Activated naive CD4-positive, alpha-beta T cell treated with anti-CD3 and anti-CD28 coated beads, Interleukin-2, amount 50 U/mL, for 72 hours (primary cell): ENCODE measurements around the gene PSMA4. TPM values are rescaled to one million over a fixed set of nuclear protein-coding genes. Genes with fewer than 3 reads are reported as not detected.
"Not testable (repeated sequence)": the region's sequence is repeated elsewhere in the genome, so short reads cannot be mapped to it uniquely, and the experiment has no call there.

Experiments
- ATAC-seq, 2 donors: fragments of 150-1000 bp; cut with Tn5 transposase; 2 replicates each; pipeline ENCODE4 v1.10.0; 2021; ENCODE audit warnings: mild to moderate bottlenecking in 2 of 2, moderate library complexity in 2 of 2
- DNase-seq, 2 donors: peaks; one replicate each; pipeline ENCODE4 v3.0.0; 2021 to 2022; ENCODE audit warnings: low spot score in 2 of 2
- H3K27ac Mint-ChIP-seq, 2 donors: one replicate each; pipeline ENCODE4 v1.8.0; 2022; ENCODE audit warnings: mild to moderate bottlenecking in 2 of 2, mixed read lengths in 2 of 2
- H3K36me3 Mint-ChIP-seq, 2 donors: one replicate each; pipeline ENCODE4 v1.8.0; 2022; ENCODE audit warnings: mixed read lengths in 2 of 2
- H3K9me3 Mint-ChIP-seq, 2 donors: one replicate each; pipeline ENCODE4 v1.8.0; 2022; ENCODE audit warnings: mixed read lengths in 2 of 2
- total RNA-seq, 2 donors: library from RNA; stranded (reverse); gene quantifications; one replicate each; pipeline ENCODE4 v1.2.3, GENCODE V29; 2022

Gene PSMA4
- total RNA-seq, result 100 to 1,000 TPM; 283 to 303 TPM

GRCh38 chr15:78540141-78540870 is at the start of gene PSMA4:
TSS of gene PSMA4 (plus strand) at chr15:78540444. CDS start at chr15:78541928, 1,484 bp downstream.
- peak; percentile 87 to 92 for ATAC-seq
- DNase-seq, result peak; percentile 94 to 96
- H3K27ac Mint-ChIP-seq, result peak within 1 kb of the TSS; percentile 97 to 99
- H3K9me3 Mint-ChIP-seq, result peaks cover 0 to 6% of the 10 kb centered on the region in 2 donors
- peaks cover 22 to 27% of the 10 kb centered on the region in 2 donors for H3K36me3 Mint-ChIP-seq

- no peak for DNase-seq
- H3K9me3 Mint-ChIP-seq, result no peaks in the 10 kb centered on the region
- peak in 1 of 2 donors; percentile 5 for ATAC-seq
- peaks cover 12 to 13% of the 10 kb centered on the region in 2 donors for H3K36me3 Mint-ChIP-seq
- H3K27ac Mint-ChIP-seq, result peak overlapping the region; percentile 14 to 86
Observed at GRCh38 chr15:78492872-78493271, 47.4 kb upstream of the PSMA4 start.

GRCh38 chr15:78501857-78502256 is 38.4 kb upstream of the PSMA4 start:
- H3K36me3 Mint-ChIP-seq, result peaks cover 4 to 14% of the 10 kb centered on the region in 2 donors
- no peak for ATAC-seq
- no peak for DNase-seq
- H3K27ac Mint-ChIP-seq, result no peak overlapping the region
- H3K9me3 Mint-ChIP-seq, result peaks cover 0 to 4% of the 10 kb centered on the region in 2 donors

- ATAC-seq (no peak), DNase-seq (no peak)
- Mint-ChIP-seq H3K27ac (no peak overlapping the region), H3K36me3 (peaks cover 4 to 14% of the 10 kb centered on the region in 2 donors), H3K9me3 (peaks cover 0 to 4% of the 10 kb centered on the region in 2 donors)
Observed at GRCh38 chr15:78502641-78503040, 37.6 kb upstream of the PSMA4 start.

- Mint-ChIP-seq H3K27ac (peak within 1 kb of the TSS; percentile 73), H3K36me3 (peaks cover 0 to under 1% of the 10 kb centered on the region in 2 donors), H3K9me3 (no peaks in the 10 kb centered on the region)
- peak; percentile 95 to 97 for ATAC-seq
- DNase-seq, result peak; percentile 78 to 86
Observed at GRCh38 chr15:78506971-78507830, 33.0 kb upstream of the PSMA4 start, which contains the start of gene HYKK. TSS of gene HYKK (plus strand) at chr15:78507577. CDS start at chr15:78513089, 5,512 bp downstream.

GRCh38 chr15:78507831-78508160 is 32.4 kb upstream of the PSMA4 start:
- ATAC-seq (peak; percentile 32 to 34), DNase-seq (no peak)
- Mint-ChIP-seq H3K9me3 (no peaks in the 10 kb centered on the region), H3K36me3 (no peaks in the 10 kb centered on the region), H3K27ac (peak overlapping the region; percentile 73)

GRCh38 chr15:78508272-78508671 is 32.0 kb upstream of the PSMA4 start:
- peak overlapping the region; percentile 73 for H3K27ac Mint-ChIP-seq
- no peak for DNase-seq
- H3K9me3 Mint-ChIP-seq, result no peaks in the 10 kb centered on the region
- no peaks in the 10 kb centered on the region for H3K36me3 Mint-ChIP-seq
- ATAC-seq, result no peak

- Mint-ChIP-seq H3K36me3 (no peaks in the 10 kb centered on the region), H3K27ac (peak overlapping the region in 1 of 2 donors; percentile 30), H3K9me3 (no peaks in the 10 kb centered on the region)
- DNase-seq (no peak), ATAC-seq (no peak)
Observed at GRCh38 chr15:78509726-78510312, 30.4 kb upstream of the PSMA4 start.

GRCh38 chr15:78520035-78520434 is 20.2 kb upstream of the PSMA4 start:
- not testable (repeated sequence) for H3K27ac Mint-ChIP-seq, ATAC-seq, H3K36me3 Mint-ChIP-seq, H3K9me3 Mint-ChIP-seq, DNase-seq

- ATAC-seq (no peak), DNase-seq (no peak)
- Mint-ChIP-seq H3K36me3 (no peaks in the 10 kb centered on the region), H3K9me3 (no peaks in the 10 kb centered on the region), H3K27ac (no peak overlapping the region)
Observed at GRCh38 chr15:78524230-78524629, 16.0 kb upstream of the PSMA4 start.

- H3K9me3 Mint-ChIP-seq, result no peaks in the 10 kb centered on the region
- no peak overlapping the region for H3K27ac Mint-ChIP-seq
- DNase-seq (no peak), ATAC-seq (no peak)
- no peaks in the 10 kb centered on the region for H3K36me3 Mint-ChIP-seq
Observed at GRCh38 chr15:78527325-78527724, 12.9 kb upstream of the PSMA4 start.

- no peak overlapping the region for H3K27ac Mint-ChIP-seq
- no peaks in the 10 kb centered on the region for H3K36me3 Mint-ChIP-seq
- no peaks in the 10 kb centered on the region for H3K9me3 Mint-ChIP-seq
- no peak for DNase-seq
- no peak for ATAC-seq
Observed at GRCh38 chr15:78533331-78533730, 6.9 kb upstream of the PSMA4 start.

- no peak overlapping the region for H3K27ac Mint-ChIP-seq
- peaks cover 0 to 6% of the 10 kb centered on the region in 2 donors for H3K9me3 Mint-ChIP-seq
- ATAC-seq (no peak), DNase-seq (no peak)
- H3K36me3 Mint-ChIP-seq, result peaks cover 4 to 5% of the 10 kb centered on the region in 2 donors
Observed at GRCh38 chr15:78536134-78536533, 4.1 kb upstream of the PSMA4 start.

GRCh38 chr15:78537266-78537905 is 2.9 kb upstream of the PSMA4 start:
- ATAC-seq (no peak), DNase-seq (no peak)
- Mint-ChIP-seq H3K36me3 (peaks cover 16 to 17% of the 10 kb centered on the region in 2 donors), H3K9me3 (peaks cover 0 to 6% of the 10 kb centered on the region in 2 donors), H3K27ac (no peak overlapping the region)

GRCh38 chr15:78538358-78538757 is 1.9 kb upstream of the PSMA4 start:
- H3K36me3 Mint-ChIP-seq, result peaks cover 21 to 22% of the 10 kb centered on the region in 2 donors
- H3K9me3 Mint-ChIP-seq, result peaks cover 0 to 6% of the 10 kb centered on the region in 2 donors
- no peak for DNase-seq
- H3K27ac Mint-ChIP-seq, result peak overlapping the region in 1 of 2 donors; percentile 97
- ATAC-seq, result no peak

GRCh38 chr15:78539464-78540140 is 642 bp upstream of the PSMA4 start:
- not testable (repeated sequence) for ATAC-seq, H3K9me3 Mint-ChIP-seq, DNase-seq
- peaks cover 22 to 24% of the 10 kb centered on the region in 2 donors for H3K36me3 Mint-ChIP-seq
- H3K27ac Mint-ChIP-seq, result peak overlapping the region; percentile 97 to 99
